Measurements from ENCODE around the gene CTSC. TPM values are rescaled to one million over a fixed set of nuclear protein-coding genes. Genes with fewer than 3 reads are reported as not detected.

Gene CTSC
- polyA plus RNA-seq, 3 donors = 150 to 415 (median 284) TPM

DNA sequence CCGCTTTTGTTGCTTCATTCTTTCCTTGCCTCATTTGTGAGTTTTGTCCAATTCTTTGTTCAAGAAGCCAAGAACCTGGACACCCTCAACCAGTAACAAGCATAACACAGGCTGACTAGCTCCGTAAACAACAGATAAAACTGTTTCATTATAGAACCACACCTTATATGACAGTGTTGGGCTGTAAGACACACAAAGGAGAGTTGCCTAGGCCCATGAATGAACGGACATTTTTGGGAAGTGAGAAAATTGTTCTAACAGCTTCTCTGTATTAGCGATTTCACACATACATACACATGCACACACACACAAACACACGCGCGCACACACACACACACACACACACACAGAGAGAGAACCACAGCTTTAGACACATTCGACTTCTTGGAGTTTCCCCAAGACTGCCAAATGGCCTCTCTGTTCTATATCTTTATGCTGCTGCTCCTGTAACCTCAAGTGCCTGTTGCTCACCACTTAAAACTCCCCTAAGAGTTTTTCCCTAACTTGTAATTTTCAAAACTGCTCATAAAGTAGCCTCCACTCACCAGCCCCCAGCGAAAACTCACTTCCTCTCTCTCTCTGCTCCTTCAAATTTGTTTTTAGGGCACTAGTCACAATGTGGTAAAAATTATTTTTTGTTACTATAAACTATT, 35.9 kb downstream of the CTSC start:
- H3K36me3 Mint-ChIP-seq = peaks cover 73 to 85% of the 10 kb centered on the region in 2 donors
- intact Hi-C loops (cut with micrococcal nuclease) = no loop called here
- H3K36me3 ChIP-seq (replicated peaks in 1 of 2; ENCODE audit: control insufficient read depth in 1 of 2, insufficient read depth in 2 of 2, low read length in 2 of 2) = peaks cover 49 to 100% of the 10 kb centered on the region in 2 donors

GRCh38 chr11:88300888-88301487, 36.5 kb downstream of the CTSC start:
- peaks cover 27% of the 10 kb centered on the region for H3K4me1 Mint-ChIP-seq
- Histone ChIP-seq H3K79me2 (ENCODE audit: insufficient read depth, low read length) (peaks cover 18% of the 10 kb centered on the region), H3K4me1 (ENCODE audit: control insufficient read depth in 1 of 2, insufficient read depth in 2 of 2, low read length in 2 of 2) (peaks cover 13 to 14% of the 10 kb centered on the region in 2 donors), H3K36me3 (replicated peaks in 1 of 2; ENCODE audit: control insufficient read depth in 1 of 2, insufficient read depth in 2 of 2, low read length in 2 of 2) (peaks cover 50 to 100% of the 10 kb centered on the region in 2 donors), H3K4me3 (replicated peaks in 1 of 3; ENCODE audit: low read depth in 2 of 3, low read length in 3 of 3) (no peak overlapping the region), H4K20me1 (ENCODE audit: insufficient read depth, low read length) (peaks cover 39% of the 10 kb centered on the region), H3K27ac (ENCODE audit: low read depth in 1 of 2, low read length in 2 of 2) (peak overlapping the region in 1 of 2 donors; percentile 65), H3K9ac (ENCODE audit: insufficient read depth, low read length, poor library complexity, severe bottlenecking) (no peak overlapping the region), H2AFZ (ENCODE audit: insufficient read depth, low read depth, low read length, poor library complexity, severe bottlenecking) (no peak overlapping the region), H3K4me2 (replicated peaks; ENCODE audit: extremely low read depth, low read length, poor library complexity, severe bottlenecking) (no peak overlapping the region), H3K27me3 (ENCODE audit: control insufficient read depth in 2 of 2, insufficient read depth in 2 of 2, low read length in 2 of 2) (no peaks in the 10 kb centered on the region), H3K9me3 (replicated peaks in 1 of 2; ENCODE audit: control insufficient read depth in 1 of 2, insufficient read depth in 1 of 2, low read length in 2 of 2) (no peaks in the 10 kb centered on the region)
- H3K27ac Mint-ChIP-seq = peak overlapping the region; percentile 16 to 79 (median 48)
- H3K27me3 Mint-ChIP-seq (ENCODE audit: low read depth in 3 of 3) = no peaks in the 10 kb centered on the region
- 90% methylated on average over 3 of the region's 3 CpGs for WGBS (ENCODE audit: insufficient coverage)
- no peaks in the 10 kb centered on the region for H3K9me3 Mint-ChIP-seq
- H3K36me3 Mint-ChIP-seq = peaks cover 69 to 81% of the 10 kb centered on the region in 2 donors
- intact Hi-C loops (cut with micrococcal nuclease) = no loop called here
- DNase-seq = peak in 1 of 3 donors; percentile 9
- no peak overlapping the region for H3K4me3 Mint-ChIP-seq
- TF ChIP-seq CTCF (IDR thresholded peaks at IDR 0.05) = no peak

More for the DNA sequence above, 35.9 kb downstream of the CTSC start:
- H3K9me3 ChIP-seq (replicated peaks in 1 of 2; ENCODE audit: control insufficient read depth in 1 of 2, insufficient read depth in 1 of 2, low read length in 2 of 2) = no peaks in the 10 kb centered on the region
- TF ChIP-seq CTCF (IDR thresholded peaks at IDR 0.05) = no peak
- H3K4me2 ChIP-seq (replicated peaks; ENCODE audit: extremely low read depth, low read length, poor library complexity, severe bottlenecking) = no peak overlapping the region
- no peak overlapping the region for H3K9ac ChIP-seq (ENCODE audit: insufficient read depth, low read length, poor library complexity, severe bottlenecking)
- H3K4me3 ChIP-seq (replicated peaks in 1 of 3; ENCODE audit: low read depth in 2 of 3, low read length in 3 of 3) = no peak overlapping the region
- peak overlapping the region in 1 of 2 donors; percentile 65 for H3K27ac ChIP-seq (ENCODE audit: low read depth in 1 of 2, low read length in 2 of 2)
- H2AFZ ChIP-seq (ENCODE audit: insufficient read depth, low read depth, low read length, poor library complexity, severe bottlenecking) = no peak overlapping the region
- Mint-ChIP-seq H3K4me1 (peaks cover 27% of the 10 kb centered on the region), H3K9me3 (peaks cover 0 to 2% (median 0%) of the 10 kb centered on the region in 7 donors), H3K4me3 (no peak overlapping the region), H3K27me3 (ENCODE audit: low read depth in 3 of 3) (no peaks in the 10 kb centered on the region), H3K27ac (peak overlapping the region; percentile 15 to 84 (median 74))
- H3K79me2 ChIP-seq (ENCODE audit: insufficient read depth, low read length) = peaks cover 21% of the 10 kb centered on the region
- no peaks in the 10 kb centered on the region for H3K27me3 ChIP-seq (ENCODE audit: control insufficient read depth in 2 of 2, insufficient read depth in 2 of 2, low read length in 2 of 2)
- H4K20me1 ChIP-seq (ENCODE audit: insufficient read depth, low read length) = peaks cover 45% of the 10 kb centered on the region
- 53% methylated on average over 5 of the region's 9 CpGs for WGBS (ENCODE audit: insufficient coverage)
- H3K4me1 ChIP-seq (ENCODE audit: control insufficient read depth in 1 of 2, insufficient read depth in 2 of 2, low read length in 2 of 2) = peaks cover 13 to 14% of the 10 kb centered on the region in 2 donors
- DNase-seq = peak in 2 of 3 donors; percentile 8 to 40

Measured in CD14-positive monocyte (primary cell).